Prostate gland (tissue), 2 donors: ENCODE data around the gene PMCH. TPM values are rescaled to one million over a fixed set of nuclear protein-coding genes. Genes with fewer than 3 reads are reported as not detected.

Experiments used
- small RNA-seq, 2 donors: library from RNA; depleted of rRNA; stranded (forward); fragments of <200 nt; gene quantifications; one replicate each; pipeline ENCODE3, GENCODE V24; 2016
- total RNA-seq, 2 donors: library from RNA; depleted of rRNA; stranded (reverse); fragments of >200 nt; gene quantifications; one replicate each; pipeline ENCODE4 v1.1.0, GENCODE V29; 2016

The PMCH gene
- total RNA-seq, 2 donors from 2014 or later = not detected

Small RNAs within 50 kb of the gene (small RNA-seq; reads per million reads assigned to genes)
- gene RN7SL793P = 0 reads per million in 2 donors

Other genes starting within 250 kb of the PMCH start
- 100 to 1,000 TPM in 1 of 2 donors, 10 to 100 TPM in 1; 60.9 to 110 TPM for gene WASHC3, start 135.8 kb downstream of the PMCH start, total RNA-seq
- 10 to 100 TPM; 16.6 to 21.4 TPM for gene NUP37, start 77.7 kb downstream of the PMCH start, total RNA-seq
- 1 to 10 TPM; 2.6 to 3.5 TPM for gene PARPBP, start 77.7 kb downstream of the PMCH start, total RNA-seq